Psoas muscle (tissue), 8 donors: Measurements from ENCODE around the gene PTBP1. TPM values are rescaled to one million over a fixed set of nuclear protein-coding genes. Genes with fewer than 3 reads are reported as not detected.

ENCODE experiments used
- ATAC-seq, 4 donors: fragments of 200-7000 bp; cut with Tn5 transposase; one replicate each; pipeline ENCODE4 v1.9.1; 2020; ENCODE audit warnings: moderate library complexity in 3 of 4, mild to moderate bottlenecking in 2 of 4
- DNase-seq, 2 donors: peaks; one replicate each; pipeline ENCODE4 v3.0.0-alpha.2; 2020
- H3K27ac ChIP-seq: fragments of 200-600 bp; one replicate; pipeline ENCODE4 v1.8.0; 2022
- H3K27me3 ChIP-seq, 3 donors: fragments of 200-600 bp in 1 of 3; one replicate each; pipeline versions ENCODE4 v1.6.1 to v1.8.0; 2013 to 2022; ENCODE audit warnings: low read length in 2 of 3, mild to moderate bottlenecking in 2 of 3, moderate library complexity in 1 of 3; ENCODE audit not compliant: insufficient read depth in 3 of 3
- H3K36me3 ChIP-seq, 2 donors: fragments of 200-600 bp in 1 of 2; one replicate each; pipeline versions ENCODE4 v1.6.1 to v1.8.0; 2013 to 2022; ENCODE audit warnings: low read depth in 1 of 2, mild to moderate bottlenecking in 1 of 2, moderate library complexity in 1 of 2; ENCODE audit not compliant: insufficient read depth in 1 of 2
- H3K4me1 ChIP-seq: fragments of 200-600 bp; one replicate; pipeline ENCODE4 v1.8.0; 2022
- H3K4me3 ChIP-seq: fragments of 200-600 bp; one replicate; pipeline ENCODE4 v1.8.0; 2022; ENCODE audit warnings: mild to moderate bottlenecking
- H3K9me3 ChIP-seq: fragments of 200-600 bp; one replicate; pipeline ENCODE4 v1.8.0; 2022
- CTCF ChIP-seq: fragments of 200-600 bp; IDR thresholded peaks from one replicate; pipeline ENCODE4 v1.8.0; 2022; ENCODE audit warnings: antibody characterized with exemption
- WGBS, 3 donors: extraction: QIAGEN DNeasy Blood & Tissue Kit; methylation state at CpG; one replicate each; pipeline versions ENCODE4 v1.1.6 to v1.1.7; 2013; 5-methylcytosine and 5-hydroxymethylcytosine counted together
- intact Hi-C, 2 donors: fragments of 100-400 bp; cut with DNase I; formaldehyde crosslinking; loops; one replicate each; pipeline versions ENCODE4 v1.11.0 to v1.14.2; 2022
- polyA plus RNA-seq, 3 donors: library from polyadenylated mRNA; stranded (reverse); fragments of 200-250 nt; gene quantifications; one replicate each; pipeline ENCODE4 v1.2.3, GENCODE V29; 2013
- total RNA-seq, 4 donors: library from RNA; stranded (reverse); fragmentation: NEBNext Ultra II Directional in 2 of 4; extraction: Animal tissue kit (Norgen Biotek cat#: 25700) in 2 of 4; gene quantifications; one replicate each; pipeline versions ENCODE4 v1.2.1 to v1.2.4, GENCODE V29; 2021 to 2023
- donor health status: healthy with polysubstance abuse.
- donor health status: DM: no; HTN: no; CAD: no; lungs with moderate emphysema.
- donor health status: Bipolar disorder and iron deficiency.
- donor health status: healthy.
- donor health status: DM: yes; HTN: yes; CAD: no.
- donor health status: DM: no; HTN: no; CAD: no.
- donor health status: DM: no; HTN: no; CAD: no.
- donor health status: DM: yes; HTN: yes; CAD: no.

PTBP1 gene
- total and polyA plus RNA-seq, 7 donors = 24.2 to 69.4 (median 36.5) TPM

GRCh38 chr19:792306-792885 is 4.9 kb upstream of the PTBP1 start:
- DNase-seq (no peak), ATAC-seq (no peak)
- no peak overlapping the region for H3K4me3 ChIP-seq
- intact Hi-C loops = no loop called here
- no peaks in the 10 kb centered on the region for H3K27me3 ChIP-seq
- WGBS, 3 donors = 65 to 73% (median 69%) methylated on average over 16 of the region's 16 CpGs
- no peaks in the 10 kb centered on the region for H3K36me3 ChIP-seq
- H3K27ac ChIP-seq = peak overlapping the region; percentile 30
- no peak for TF ChIP-seq CTCF
- H3K4me1 ChIP-seq = peaks cover 12% of the 10 kb centered on the region
- no peaks in the 10 kb centered on the region for H3K9me3 ChIP-seq

- Histone ChIP-seq H3K9me3 (no peaks in the 10 kb centered on the region), H3K4me3 (no peak overlapping the region), H3K27ac (no peak overlapping the region), H3K4me1 (peaks cover 12% of the 10 kb centered on the region), H3K27me3 (no peaks in the 10 kb centered on the region), H3K36me3 (no peaks in the 10 kb centered on the region)
- DNase-seq = no peak
- no peak for ATAC-seq
- intact Hi-C loops = no loop called here
- 69 to 78% (median 70%) methylated on average over 12 of the region's 12 CpGs for WGBS, 3 donors
- TF ChIP-seq CTCF = no peak
These were observed 3.4 kb upstream of the PTBP1 start for GRCh38 chr19:793806-794205.

- DNase-seq (peak; percentile 60 to 80), ATAC-seq (no peak)
- Histone ChIP-seq H3K9me3 (no peaks in the 10 kb centered on the region), H3K4me1 (peaks cover 25% of the 10 kb centered on the region), H3K27ac (peak overlapping the region; percentile 68), H3K27me3 (no peaks in the 10 kb centered on the region), H3K36me3 (peaks cover 0 to 11% of the 10 kb centered on the region in 2 donors), H3K4me3 (peak overlapping the region; percentile 73)
- intact Hi-C loops = no loop called here
- no peak for TF ChIP-seq CTCF
- 32 to 42% (median 39%) methylated on average over 28 of the region's 28 CpGs for WGBS, 3 donors
These were observed 2.1 kb upstream of the PTBP1 start for GRCh38 chr19:795073-795611.

- Histone ChIP-seq H3K27me3 (no peaks in the 10 kb centered on the region), H3K4me3 (peak overlapping the region; percentile 73), H3K36me3 (peaks cover 0 to 14% of the 10 kb centered on the region in 2 donors), H3K9me3 (no peaks in the 10 kb centered on the region), H3K4me1 (peaks cover 33% of the 10 kb centered on the region), H3K27ac (peak overlapping the region; percentile 85)
- WGBS, 3 donors = 68 to 70% (median 69%) methylated on average over 38 to 39 of the region's 39 CpGs
- no peak for TF ChIP-seq CTCF
- DNase-seq (peak in 1 of 2 donors; percentile 31), ATAC-seq (no peak)
- intact Hi-C loops = no loop called here
These were observed 1.3 kb upstream of the PTBP1 start for GRCh38 chr19:795691-796581.
